Stimulated activated naive CD8-positive, alpha-beta T cell treated with anti-CD3 and anti-CD28 coated beads, Interleukin-15, Interleukin-2, amounts not matched to agents 100 ng/mL and 50 ng/mL, for 24 hours (primary cell): ENCODE data around the gene DAP3.
"Not testable (repeated sequence)": the region's sequence is repeated elsewhere in the genome, so short reads cannot be mapped to it uniquely, and the experiment has no call there.

Experiments used
- H3K27ac Mint-ChIP-seq: one replicate; pipeline ENCODE4 v1.8.0; 2021; ENCODE audit warnings: mild to moderate bottlenecking, mixed read lengths
- H3K27me3 Mint-ChIP-seq: one replicate; pipeline ENCODE4 v1.8.0; 2021; ENCODE audit warnings: mixed read lengths
- H3K36me3 Mint-ChIP-seq: one replicate; pipeline ENCODE4 v1.8.0; 2021; ENCODE audit warnings: low read depth, mixed read lengths
- H3K4me1 Mint-ChIP-seq: one replicate; pipeline ENCODE4 v1.8.0; 2021; ENCODE audit warnings: low read depth, mixed read lengths
- H3K4me3 Mint-ChIP-seq: one replicate; pipeline ENCODE4 v1.8.0; 2021; ENCODE audit warnings: mild to moderate bottlenecking, mixed read lengths
- H3K9me3 Mint-ChIP-seq: one replicate; pipeline ENCODE4 v1.8.0; 2021; ENCODE audit warnings: mixed read lengths

DAP3 gene

DNA sequence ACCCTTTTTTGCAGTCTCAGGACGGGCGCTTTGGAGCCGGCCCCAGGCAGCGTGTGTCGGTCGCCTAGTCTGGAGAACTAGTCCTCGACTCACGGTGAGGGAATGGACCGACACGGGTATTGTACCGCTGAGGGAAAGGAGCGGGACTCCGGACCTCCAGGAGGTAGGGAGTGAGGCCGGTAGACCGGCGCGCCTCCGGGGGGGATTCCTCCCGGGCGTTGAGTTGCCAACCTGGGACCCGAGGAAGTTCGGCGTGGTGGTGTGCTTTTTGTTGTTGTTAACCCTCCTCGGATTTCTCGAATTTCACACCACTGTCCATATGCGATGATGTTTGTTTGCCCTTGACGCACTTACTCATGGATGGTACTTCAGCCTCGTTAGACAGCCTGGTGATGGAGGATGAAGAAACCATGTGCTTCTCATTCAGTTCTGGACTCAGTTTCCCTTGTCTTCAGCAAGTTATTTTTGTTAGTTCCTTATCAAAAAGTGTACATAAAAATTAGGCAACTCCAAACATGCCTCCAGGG, at the start of gene DAP3:
Gene DAP3, plus strand, starts transcription at position 11 of the 527 bp plus-strand sequence. CDS start 20,689 bp downstream, outside the sequence.
- Mint-ChIP-seq H3K4me3 (peak within 1 kb of the TSS; percentile 98), H3K4me1 (peaks cover 75% of the 10 kb centered on the region), H3K36me3 (peaks cover 53% of the 10 kb centered on the region), H3K27ac (peak within 1 kb of the TSS; percentile 96)
- H3K9me3 Mint-ChIP-seq, H3K27me3 Mint-ChIP-seq: not testable (repeated sequence)

DNA sequence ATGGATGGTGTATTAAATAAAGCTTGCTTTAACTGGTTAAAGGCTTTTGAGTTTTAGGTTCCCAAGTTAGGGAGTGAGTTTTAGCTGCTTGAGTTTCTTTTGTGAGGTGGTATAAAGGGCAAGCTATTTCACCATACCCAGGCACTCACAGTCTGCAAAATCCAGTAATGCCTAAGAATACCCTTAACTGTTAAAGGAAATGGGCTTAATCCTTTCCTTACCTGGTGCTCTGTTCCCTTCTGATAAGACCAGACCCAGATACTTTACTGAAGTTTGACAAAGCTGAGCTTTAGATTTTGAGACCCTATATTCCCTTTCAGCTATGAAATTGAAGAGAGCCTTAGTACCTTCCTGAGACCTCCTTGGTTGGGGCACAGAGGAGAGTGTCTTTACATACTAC, 48.5 kb upstream of the DAP3 start:
- peaks cover 23% of the 10 kb centered on the region for H3K4me1 Mint-ChIP-seq

DNA sequence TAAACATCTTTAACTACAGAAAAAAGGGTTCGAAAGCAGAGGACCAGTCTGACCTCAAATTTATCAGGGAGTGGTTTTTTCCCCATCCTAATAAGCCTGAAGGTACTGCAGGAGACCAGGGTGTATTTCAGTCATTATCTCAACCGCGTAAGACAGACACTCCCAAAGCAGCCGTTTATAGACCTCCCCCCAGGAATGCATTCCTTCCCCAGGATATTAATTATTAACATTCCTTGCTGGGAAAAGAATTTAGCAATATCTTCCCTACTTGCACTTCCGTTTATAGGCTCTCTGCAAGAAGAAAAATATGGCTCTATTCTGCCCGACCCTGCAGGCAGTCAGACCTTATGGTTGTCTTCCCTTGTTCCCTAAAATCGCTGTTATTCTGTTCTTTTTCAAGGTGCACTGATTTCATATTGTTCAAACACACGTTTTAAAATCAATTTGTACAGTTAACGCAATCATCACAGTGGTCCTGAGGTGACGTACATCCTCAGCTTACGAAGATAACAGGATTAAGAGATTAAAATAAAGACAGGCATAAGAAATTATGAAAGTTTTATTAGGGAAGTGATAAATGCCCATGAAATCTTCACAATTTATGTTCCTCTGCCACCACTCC, 46.2 kb upstream of the DAP3 start:
- H3K27me3 Mint-ChIP-seq, H3K4me1 Mint-ChIP-seq, H3K4me3 Mint-ChIP-seq, H3K27ac Mint-ChIP-seq, H3K36me3 Mint-ChIP-seq: not testable (repeated sequence)
- peaks cover 16% of the 10 kb centered on the region for H3K9me3 Mint-ChIP-seq

More for the DNA sequence above, 48.5 kb upstream of the DAP3 start:
- Mint-ChIP-seq H3K36me3 (peaks cover 10% of the 10 kb centered on the region), H3K4me3 (no peak overlapping the region), H3K9me3 (peaks cover 16% of the 10 kb centered on the region), H3K27ac (no peak overlapping the region), H3K27me3 (no peaks in the 10 kb centered on the region)

DNA sequence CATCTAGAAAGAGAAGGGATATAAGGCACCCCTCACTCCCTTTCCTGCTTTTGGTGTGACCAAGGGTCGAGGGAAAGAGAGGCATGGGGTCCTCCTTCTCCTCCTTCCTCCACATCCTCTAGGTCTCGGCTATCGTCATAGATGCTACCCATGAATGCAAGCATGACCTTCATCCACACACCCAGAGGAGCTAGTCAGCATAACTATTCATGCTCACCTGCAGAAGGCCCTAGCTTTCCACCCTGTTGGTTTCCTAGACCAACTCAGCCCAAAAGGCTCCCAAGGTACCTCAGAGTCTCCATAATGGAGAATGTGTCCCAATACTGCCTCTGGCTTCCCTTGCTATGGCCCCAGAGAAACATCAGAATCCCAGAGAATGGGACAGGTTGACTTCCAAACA, 45.7 kb upstream of the DAP3 start:
- Mint-ChIP-seq H3K4me3 (no peak overlapping the region), H3K9me3 (peaks cover 16% of the 10 kb centered on the region), H3K27me3 (no peaks in the 10 kb centered on the region), H3K4me1 (peaks cover under 1% of the 10 kb centered on the region), H3K27ac (no peak overlapping the region), H3K36me3 (peaks cover 10% of the 10 kb centered on the region)

DNA sequence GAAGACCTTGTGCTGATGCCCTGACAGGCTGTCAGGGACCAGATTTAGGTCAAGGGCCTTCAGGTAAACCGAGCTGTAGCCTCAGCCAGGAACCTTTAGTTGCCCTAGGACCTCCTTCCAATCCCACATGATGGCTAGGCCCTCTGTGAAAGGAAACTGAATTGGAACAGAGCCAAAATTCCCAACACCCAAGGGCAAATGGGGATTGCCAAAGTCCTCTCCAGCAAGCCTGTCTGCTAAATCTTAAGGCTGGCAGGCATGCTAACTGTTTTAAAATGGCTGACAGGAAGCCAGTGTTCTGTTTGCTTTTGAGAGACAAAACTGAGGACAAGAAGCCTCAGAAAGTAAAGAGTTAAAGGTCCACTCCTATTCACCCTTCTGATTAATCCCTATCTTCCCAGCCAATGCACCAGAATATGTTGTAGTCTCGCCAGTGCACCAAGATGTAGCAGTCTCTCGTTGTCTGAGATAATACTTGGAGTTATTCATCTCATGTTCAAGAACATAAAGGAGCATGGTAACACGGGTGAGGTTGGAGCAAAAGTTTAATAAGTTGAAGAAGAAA, 43.8 kb upstream of the DAP3 start:
- peaks cover 4% of the 10 kb centered on the region for H3K4me1 Mint-ChIP-seq
- H3K27ac Mint-ChIP-seq, result no peak overlapping the region
- H3K27me3 Mint-ChIP-seq, result no peaks in the 10 kb centered on the region
- peaks cover 16% of the 10 kb centered on the region for H3K9me3 Mint-ChIP-seq
- no peak overlapping the region for H3K4me3 Mint-ChIP-seq
- peaks cover 10% of the 10 kb centered on the region for H3K36me3 Mint-ChIP-seq

DNA sequence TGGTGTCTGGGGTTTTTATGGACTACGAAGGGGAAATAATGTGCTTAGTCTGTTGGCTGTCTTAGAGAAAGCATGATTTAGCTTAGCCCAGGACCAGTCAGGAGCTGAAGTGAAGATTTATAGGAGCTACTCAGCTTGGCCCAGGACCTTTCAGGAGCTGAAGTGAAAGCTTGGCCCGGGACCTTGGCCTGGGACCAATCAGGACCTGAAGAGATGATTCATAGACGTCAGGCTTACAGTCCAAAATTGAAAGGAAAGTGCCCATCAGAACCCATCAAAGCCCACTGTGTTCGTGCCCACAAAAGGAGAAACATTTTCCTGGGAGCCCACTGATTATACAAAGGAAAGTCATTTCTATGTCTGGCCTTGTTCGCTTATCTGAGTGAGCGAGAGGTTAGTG, 43.2 kb upstream of the DAP3 start:
- H3K4me3 Mint-ChIP-seq, result no peak overlapping the region
- peaks cover 10% of the 10 kb centered on the region for H3K36me3 Mint-ChIP-seq
- H3K27me3 Mint-ChIP-seq, result no peaks in the 10 kb centered on the region
- H3K9me3 Mint-ChIP-seq, result peaks cover 16% of the 10 kb centered on the region
- no peak overlapping the region for H3K27ac Mint-ChIP-seq
- H3K4me1 Mint-ChIP-seq, result peaks cover 4% of the 10 kb centered on the region

DNA sequence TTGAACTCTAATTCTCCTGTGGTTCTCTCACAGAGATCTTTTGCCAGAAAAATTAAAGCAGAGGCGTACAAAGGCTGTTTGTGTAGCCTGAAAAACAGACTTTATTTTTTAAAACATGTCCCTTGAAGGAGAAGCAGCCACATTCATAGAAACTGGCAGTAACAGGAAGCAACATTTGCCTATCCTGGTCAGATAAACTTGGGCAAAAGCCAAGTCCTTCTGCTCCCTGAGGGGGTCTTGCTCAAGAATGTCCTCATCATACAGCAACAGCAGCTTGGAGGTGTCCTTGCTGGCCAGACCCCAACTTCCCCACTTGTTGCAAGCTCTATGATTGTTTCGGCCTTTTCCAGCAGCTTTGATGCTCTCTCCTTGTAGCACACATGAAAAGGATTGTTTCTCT, 42.6 kb upstream of the DAP3 start:
- Mint-ChIP-seq H3K36me3 (peaks cover 10% of the 10 kb centered on the region), H3K27me3 (no peaks in the 10 kb centered on the region), H3K9me3 (peaks cover 16% of the 10 kb centered on the region), H3K27ac (no peak overlapping the region), H3K4me3 (no peak overlapping the region), H3K4me1 (peaks cover 4% of the 10 kb centered on the region)

DNA sequence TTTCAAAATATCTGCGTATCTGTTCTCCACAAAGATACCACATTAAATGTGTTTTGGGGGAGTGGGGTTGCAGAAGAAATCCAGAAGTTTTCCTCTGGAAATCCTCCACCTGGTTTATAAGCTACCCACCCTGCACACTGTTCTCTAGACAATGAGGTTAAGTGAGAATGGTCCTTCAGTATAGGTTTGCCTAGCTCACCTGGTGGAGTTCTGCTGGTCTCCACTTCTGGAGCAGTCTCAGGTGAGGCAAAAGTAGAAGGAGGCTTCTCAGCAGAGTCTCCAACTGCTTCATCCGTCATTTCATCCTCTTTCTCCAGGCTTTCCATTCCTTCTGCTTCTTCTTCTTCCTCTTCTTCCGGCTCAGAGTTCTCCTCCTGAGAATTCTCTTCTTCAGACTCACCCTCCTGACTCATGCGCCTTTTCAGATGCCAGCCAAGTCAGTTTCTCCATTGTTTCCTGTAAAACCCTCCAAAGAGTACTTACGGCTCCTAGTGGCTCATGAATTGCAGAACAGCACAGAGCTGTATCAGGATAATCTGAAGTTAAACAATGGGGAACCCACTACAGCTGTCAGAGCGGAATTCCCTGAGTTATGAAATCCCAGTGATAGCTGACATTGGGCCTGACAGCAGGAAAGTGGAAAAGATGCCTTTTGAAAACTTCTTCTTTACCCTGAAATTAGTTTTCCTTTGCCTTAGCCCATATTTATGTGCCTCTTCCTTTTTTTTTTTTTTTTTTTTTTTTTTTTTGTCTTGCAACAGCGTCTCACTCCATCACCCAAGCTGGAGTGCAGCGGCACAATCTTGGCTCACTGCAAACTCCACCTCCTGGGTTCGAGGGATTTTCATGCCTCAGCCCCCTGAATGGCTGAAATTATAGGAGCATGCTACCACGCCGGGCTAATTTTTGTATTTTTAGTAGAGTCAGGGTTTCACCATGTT, 40.4 kb upstream of the DAP3 start:
- Mint-ChIP-seq H3K9me3 (no peaks in the 10 kb centered on the region), H3K27ac (no peak overlapping the region)

DNA sequence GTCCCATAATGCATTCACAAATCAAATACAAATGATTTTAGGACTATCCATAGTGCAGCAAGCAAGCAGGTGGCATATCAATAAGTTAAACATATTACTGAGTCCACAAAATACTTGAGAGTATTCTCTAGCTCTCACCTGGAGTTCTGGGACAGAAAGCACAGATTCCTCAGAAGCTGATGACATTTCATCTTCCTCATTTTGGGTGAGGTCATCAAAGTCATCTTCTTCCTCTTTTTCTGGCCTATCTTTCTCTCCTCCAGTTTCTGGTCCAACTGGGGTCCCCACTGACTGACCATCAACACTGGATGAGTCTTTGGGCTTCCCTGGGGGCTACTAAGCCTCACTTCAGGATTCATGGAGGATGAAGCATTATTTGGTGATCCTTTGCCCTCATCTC, 39.2 kb upstream of the DAP3 start:
- Mint-ChIP-seq H3K4me3 (no peak overlapping the region), H3K27me3 (no peaks in the 10 kb centered on the region), H3K36me3 (no peaks in the 10 kb centered on the region), H3K4me1 (peaks cover 4% of the 10 kb centered on the region), H3K9me3 (no peaks in the 10 kb centered on the region), H3K27ac (no peak overlapping the region)

More for the DNA sequence above, 40.4 kb upstream of the DAP3 start:
- no peak overlapping the region for H3K4me3 Mint-ChIP-seq
- no peaks in the 10 kb centered on the region for H3K36me3 Mint-ChIP-seq
- H3K4me1 Mint-ChIP-seq, result peaks cover 4% of the 10 kb centered on the region
- no peaks in the 10 kb centered on the region for H3K27me3 Mint-ChIP-seq

DNA sequence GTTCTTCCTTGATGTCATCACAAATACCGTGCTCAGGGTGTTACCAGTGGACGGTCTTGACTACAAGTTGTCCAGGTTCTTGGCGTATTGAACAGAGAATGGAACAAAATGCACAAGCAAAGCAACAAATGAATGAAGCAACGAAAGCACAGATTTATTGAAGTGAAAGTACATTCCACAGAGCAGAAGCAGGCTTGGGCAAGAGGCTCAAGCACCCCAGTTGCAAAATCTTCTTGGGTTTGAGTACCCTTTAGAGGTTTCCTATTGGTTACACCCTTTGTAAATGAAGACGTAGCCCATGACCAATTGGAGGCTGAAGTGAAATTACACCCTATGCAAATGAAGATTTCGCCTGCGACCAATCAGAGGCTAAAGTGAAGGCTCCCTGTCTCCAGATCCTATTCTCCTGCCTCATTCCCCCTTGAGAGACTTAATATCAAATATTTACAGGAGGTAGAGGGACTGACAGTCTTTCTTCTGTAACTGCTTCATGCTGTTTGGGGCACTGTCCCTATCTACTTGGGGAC, 38.6 kb upstream of the DAP3 start:
- no peaks in the 10 kb centered on the region for H3K36me3 Mint-ChIP-seq
- H3K4me1 Mint-ChIP-seq, result peaks cover 4% of the 10 kb centered on the region
- no peak overlapping the region for H3K27ac Mint-ChIP-seq
- H3K27me3 Mint-ChIP-seq, result no peaks in the 10 kb centered on the region
- H3K4me3 Mint-ChIP-seq, result no peak overlapping the region
- no peaks in the 10 kb centered on the region for H3K9me3 Mint-ChIP-seq

DNA sequence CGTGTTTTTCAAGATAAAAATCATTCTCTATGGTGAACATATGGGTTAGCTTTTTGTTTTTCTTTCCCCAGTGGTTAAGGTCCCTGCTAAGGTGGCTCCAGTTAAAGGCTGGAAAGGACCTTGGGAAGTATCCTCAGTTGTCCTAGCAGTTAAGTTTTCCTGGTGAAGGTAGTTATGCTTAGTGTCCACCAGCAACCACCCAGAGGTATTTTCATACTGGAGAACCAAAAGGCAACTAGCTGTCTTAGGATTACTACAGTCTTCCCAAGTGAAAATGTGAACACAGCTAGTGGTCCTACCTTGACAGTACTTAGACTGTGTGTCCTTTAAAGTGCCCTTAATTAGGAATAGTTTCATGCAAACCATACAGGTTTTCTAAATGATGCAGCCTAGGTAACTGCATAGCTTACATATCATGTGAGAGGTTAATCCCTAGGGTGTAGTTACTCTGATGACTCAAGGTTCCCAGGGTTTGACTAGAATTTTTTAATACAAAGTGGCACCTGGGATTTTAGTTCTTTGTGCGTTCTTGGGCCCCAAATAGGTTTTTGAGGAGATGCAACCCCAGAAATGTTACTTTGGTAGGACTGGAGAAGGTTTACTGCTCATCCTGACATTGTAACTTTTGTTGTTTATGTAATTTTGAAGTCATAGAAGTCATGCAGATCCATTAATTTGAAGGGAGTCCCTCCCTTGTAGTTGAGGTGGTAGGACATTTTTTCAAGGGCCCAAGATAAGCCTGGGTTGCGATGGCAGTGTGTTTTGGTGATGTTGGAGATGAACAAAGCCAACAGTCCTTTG, 36.8 kb upstream of the DAP3 start:
- Mint-ChIP-seq H3K4me1 (peaks cover 4% of the 10 kb centered on the region), H3K4me3 (no peak overlapping the region), H3K27ac (no peak overlapping the region), H3K9me3 (no peaks in the 10 kb centered on the region), H3K36me3 (no peaks in the 10 kb centered on the region), H3K27me3 (no peaks in the 10 kb centered on the region)

DNA sequence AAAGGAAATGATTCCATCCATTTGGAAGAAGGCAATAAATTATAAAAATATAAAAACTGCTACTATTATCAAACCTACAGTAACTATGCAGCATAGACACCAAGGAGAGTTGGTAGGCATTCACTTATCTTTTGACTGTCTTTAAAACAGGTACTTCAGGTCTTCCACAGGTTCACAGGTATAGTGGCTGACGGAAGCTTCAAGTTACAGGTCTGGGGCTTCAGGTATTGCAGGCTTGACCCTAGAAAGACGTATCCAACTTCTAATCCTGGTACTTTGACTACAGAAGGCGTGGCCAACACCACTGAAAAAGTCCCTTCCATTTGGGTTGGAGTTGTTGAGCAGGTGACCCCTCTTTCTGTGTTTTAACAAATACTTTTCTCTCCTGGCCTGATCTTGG, 35.9 kb upstream of the DAP3 start:
- no peaks in the 10 kb centered on the region for H3K36me3 Mint-ChIP-seq
- no peak overlapping the region for H3K4me3 Mint-ChIP-seq
- no peaks in the 10 kb centered on the region for H3K27me3 Mint-ChIP-seq
- H3K9me3 Mint-ChIP-seq, result no peaks in the 10 kb centered on the region
- peaks cover 4% of the 10 kb centered on the region for H3K4me1 Mint-ChIP-seq
- no peak overlapping the region for H3K27ac Mint-ChIP-seq

DNA sequence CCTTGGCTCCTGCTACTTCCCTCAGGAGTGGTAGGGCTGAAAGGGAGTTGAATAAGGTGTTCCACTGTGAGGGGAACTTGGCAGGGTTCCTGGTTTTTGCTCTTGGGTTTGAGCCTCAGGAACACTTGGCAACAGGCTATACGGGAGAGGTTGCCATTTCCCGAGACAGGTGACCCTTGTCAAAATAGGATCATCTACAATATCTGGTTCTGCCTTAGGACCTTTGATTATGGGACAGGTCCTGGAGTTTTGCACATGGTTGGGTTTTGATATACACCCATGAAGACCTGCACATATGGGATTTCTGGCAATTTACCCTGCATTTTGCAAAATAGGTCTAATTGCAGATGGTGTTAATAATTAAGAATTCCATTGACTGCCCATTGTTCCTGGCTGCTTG, 31.4 kb upstream of the DAP3 start:
- H3K27ac Mint-ChIP-seq, result no peak overlapping the region
- no peak overlapping the region for H3K4me3 Mint-ChIP-seq
- H3K4me1 Mint-ChIP-seq, result no peaks in the 10 kb centered on the region
- H3K36me3 Mint-ChIP-seq, result peaks cover 41% of the 10 kb centered on the region
- no peaks in the 10 kb centered on the region for H3K9me3 Mint-ChIP-seq
- no peaks in the 10 kb centered on the region for H3K27me3 Mint-ChIP-seq

DNA sequence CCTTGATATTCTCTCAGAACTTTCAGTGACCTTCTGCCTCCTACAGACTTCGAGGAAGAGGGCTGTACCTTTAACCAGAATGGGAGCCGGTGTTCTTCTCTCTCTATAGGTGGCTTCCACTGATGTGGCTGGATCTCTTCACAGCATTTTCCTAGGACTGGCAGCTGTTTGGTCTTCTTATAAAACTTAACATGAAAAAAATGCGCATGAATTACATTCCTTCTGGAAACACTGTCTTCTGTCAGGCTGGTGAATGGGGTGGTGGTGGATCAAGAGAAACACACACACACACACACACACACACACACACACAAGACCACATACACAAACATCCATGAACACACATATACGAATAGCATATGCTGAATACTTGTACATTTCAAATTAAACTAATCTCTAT, 27.7 kb upstream of the DAP3 start:
- H3K9me3 Mint-ChIP-seq, H3K4me3 Mint-ChIP-seq, H3K27ac Mint-ChIP-seq, H3K4me1 Mint-ChIP-seq, H3K27me3 Mint-ChIP-seq: not testable (repeated sequence)
- H3K36me3 Mint-ChIP-seq, result peaks cover 61% of the 10 kb centered on the region
